Endometrial microvascular endothelial cells (primary cell): ENCODE results near the gene TEX264. TPM values are rescaled to one million over a fixed set of nuclear protein-coding genes. Genes with fewer than 3 reads are reported as not detected.

Source experiments
- in situ Hi-C: cut with HindIII; loops from 2 replicates; pipeline ENCODE4 v1.10.0; 2017; ENCODE audit warnings: low sequenced_read_pairs, low pct_unique_long_range_greater_than_20kb; ENCODE audit errors: inconsistent ontology term
- total RNA-seq: library from RNA; depleted of rRNA; stranded (reverse); fragments of >200 nt; gene quantifications from one replicate; pipeline ENCODE4 v1.2.3, GENCODE V29; 2015; ENCODE audit errors: inconsistent ontology term

TEX264 gene
- total RNA-seq, 1 donor from 2014 or later: 70.0 TPM

DNA sequence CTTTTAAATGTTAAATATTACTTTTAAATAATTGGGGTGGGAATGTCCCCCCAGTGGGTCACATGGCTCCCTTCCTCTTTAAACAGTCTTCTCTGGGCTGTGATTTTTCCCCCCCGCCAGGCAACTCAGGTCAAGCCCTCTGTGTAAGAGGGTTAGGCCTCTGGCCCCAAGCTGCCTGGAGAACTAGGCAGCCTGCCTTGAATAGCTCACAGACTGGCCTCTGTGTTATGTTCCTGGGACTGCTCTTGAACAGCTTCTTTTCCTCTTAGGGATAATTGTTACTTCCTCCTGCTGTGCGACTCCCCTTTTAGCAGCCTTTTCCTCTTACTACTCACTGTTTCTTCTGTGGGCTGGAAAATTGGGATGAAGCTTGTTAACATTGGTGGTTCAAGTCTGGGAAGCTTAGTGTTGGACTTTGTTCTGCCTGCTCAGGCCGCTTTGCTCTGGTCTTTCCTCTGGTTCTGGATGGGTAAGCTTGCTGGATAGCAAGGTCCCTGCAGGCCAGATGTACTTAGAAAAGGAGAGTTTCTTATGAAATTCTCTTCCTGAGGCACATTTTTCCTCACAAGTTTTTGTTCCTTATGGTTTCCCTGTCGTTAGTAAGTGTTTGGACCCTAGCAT lies 2.2 kb downstream of the TEX264 start:
- in situ Hi-C loops: no loop called here

DNA sequence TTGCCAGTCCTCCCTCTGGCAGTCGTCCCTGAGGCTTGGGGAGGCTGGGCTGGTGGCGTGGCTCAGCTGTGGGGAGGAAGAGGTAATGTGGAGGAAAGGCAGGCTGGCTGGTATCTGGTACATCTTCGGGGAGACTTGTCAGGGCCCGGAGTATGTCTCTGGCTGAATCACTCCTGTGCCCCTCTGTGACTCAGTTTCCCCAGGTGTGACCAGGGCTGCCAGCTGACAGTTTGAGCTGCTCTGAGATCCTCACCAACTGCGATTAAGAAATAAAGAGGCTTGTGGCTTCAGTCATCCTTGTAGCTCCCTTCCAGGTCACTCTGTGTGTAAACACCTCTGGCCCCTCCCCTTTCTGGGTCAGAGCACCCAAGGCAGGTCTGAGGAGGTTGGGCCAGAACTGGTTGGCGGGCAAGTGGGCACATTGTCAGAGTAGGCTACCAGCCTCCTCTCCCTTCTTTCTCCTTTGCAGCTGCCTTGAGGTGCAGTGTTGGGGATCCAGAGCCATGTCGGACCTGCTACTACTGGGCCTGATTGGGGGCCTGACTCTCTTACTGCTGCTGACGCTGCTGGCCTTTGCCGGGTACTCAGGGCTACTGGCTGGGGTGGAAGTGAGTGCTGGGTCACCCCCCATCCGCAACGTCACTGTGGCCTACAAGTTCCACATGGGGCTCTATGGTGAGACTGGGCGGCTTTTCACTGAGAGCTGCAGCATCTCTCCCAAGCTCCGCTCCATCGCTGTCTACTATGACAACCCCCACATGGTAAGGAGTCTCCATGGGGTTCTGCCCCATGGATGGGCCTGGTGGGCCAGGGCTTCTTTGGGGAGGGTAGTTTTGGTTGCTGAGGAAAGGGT lies 3.0 kb downstream of the TEX264 start:
- in situ Hi-C loops: no loop called here

DNA sequence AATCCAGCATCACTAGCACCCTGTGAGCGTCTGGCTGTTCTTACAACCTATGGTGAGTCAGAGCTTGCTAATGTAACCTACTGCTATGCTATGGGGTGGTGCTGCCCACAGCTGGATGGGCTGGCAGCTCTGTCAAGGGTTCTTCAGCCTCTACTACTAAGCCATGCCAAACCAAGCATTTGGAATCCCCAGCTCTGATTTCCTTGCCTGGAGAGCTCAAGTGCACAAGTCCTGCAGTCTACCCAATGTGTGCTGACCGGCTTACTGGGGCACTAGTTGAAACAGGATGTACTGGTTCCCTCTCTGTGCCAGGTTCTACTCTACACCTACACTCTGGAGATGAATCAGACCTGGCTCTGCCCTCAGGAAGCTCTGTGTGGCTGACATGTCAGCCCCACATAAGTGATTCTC lies 4.2 kb downstream of the TEX264 start:
- in situ Hi-C loops: no loop called here

DNA sequence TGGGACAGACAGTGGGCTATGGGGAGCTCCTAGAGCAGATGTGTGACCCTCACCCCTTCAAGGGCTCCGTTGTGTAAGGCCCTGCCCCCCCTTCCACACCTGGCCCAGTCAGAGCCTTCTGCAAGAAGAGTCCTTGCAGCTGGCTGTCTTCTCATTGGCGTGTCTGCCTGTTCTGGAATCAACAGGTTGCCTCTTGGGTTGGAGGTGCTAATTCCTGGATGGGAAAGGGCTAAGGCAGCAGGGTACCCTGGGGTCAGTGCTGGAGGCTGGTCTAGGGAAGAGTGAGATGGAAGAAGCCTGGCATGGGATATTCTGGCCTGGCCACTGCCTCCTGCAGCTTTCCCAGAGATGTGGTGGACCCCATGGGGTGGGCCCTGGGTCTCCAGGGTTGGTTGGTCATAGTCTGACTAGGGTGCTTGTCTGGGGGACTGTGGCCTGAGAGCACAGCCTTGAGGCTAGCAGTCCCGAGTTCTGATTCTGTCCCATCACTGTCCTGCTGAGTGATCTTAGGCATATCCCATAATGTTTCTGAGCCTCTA lies 5.1 kb downstream of the TEX264 start:
- in situ Hi-C loops: no loop called here

DNA sequence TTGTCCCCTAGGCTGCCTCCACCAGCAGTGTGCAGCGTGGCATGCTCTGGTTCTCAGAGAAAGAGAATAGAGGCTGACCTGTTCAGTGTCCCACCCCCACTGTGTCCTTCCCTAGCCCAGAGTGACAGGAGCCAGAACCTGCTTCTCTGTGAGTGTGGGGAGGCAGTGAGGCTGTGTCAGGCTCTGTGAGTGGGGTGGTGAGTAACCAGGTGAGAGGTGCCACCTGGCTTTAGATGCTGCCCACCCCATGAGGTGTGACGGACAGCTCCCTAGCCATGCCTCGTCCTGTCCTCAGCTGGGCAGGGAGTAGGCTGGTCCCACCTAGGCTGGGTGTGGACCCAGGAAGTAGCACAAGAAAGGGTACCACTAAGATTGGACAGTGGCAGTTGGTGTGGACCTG lies 6.3 kb downstream of the TEX264 start:
- in situ Hi-C loops: no loop called here

DNA sequence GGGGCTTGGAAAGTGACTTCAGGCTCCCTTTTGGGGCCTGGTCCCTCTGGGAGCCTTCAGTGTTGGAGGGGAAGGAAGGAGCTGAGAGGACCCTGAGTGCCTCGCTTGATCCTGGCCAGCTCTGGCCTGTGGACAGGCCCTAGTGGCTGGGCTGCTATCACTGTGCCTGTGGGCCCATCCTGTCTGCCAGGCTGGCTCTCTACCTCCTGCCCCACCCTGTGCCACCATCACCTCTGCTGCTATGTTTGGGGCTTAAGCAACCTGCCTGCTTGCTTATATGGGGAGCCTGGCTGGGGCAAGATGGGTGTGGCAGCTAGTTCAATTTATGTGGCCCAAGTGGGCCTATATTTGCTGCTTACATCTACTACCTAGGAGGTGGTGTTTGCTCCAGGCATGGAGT lies 7.1 kb downstream of the TEX264 start:
- in situ Hi-C loops: no loop called here

DNA sequence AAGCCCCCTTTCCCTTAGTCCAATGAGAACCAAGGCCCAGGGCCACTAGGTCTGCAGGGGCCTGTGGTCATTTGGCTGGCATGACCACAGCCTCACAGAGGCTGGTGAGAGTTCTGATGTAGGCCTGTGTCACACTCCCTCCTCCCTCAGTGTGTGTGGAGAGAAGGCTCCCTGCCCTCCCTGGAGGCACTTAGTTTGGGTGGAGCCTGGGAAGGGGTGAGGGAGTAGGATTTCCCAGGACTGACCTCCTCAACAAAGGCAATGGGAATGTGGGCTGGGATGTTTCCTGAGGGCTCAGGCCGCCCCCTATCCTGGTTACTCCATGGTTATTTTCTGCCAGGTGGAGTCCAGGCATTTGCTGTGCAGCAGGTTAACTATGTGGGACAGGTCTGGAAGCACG lies 7.6 kb downstream of the TEX264 start:
- in situ Hi-C loops: no loop called here

DNA sequence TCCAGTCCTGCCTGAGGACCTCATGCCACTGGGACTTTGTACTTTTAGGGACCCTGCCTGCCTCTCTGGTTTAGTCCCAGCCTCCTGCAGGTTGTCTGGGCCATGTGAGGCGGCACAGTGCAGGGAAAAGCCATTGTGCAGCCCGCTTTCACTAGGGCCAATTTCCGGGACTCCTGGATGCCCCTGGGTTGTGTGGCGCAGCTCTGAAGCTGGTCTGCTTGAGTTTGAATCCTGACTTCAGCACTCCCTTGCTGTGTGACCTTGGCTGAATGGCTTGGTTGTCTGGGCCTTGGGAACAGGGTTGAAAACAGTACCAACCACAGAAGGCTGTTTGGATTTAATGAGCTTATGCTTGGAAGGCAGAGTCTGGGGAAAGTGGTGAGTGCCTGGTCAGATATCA lies 8.3 kb downstream of the TEX264 start:
- in situ Hi-C loops: no loop called here

DNA sequence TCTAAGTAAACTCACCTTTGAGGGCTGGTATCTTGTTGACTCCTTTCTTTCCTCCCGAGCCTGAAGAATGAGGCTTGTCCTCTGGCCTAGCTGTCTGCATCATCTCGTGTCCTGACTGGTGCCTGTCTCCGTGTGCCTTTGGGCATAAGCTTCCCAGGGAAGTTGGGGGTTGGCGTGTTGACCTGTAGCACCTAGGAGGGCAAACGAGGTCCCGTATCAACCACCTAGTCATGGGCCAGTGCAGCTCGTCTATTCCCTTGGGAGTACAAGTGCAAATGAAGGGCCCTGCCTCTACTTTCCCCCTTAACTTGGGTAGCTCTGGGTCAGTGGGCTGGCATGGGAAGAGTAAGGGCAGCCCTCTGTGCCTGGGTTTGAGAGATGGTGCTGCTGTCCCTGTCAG lies 8.7 kb downstream of the TEX264 start:
- in situ Hi-C loops: no loop called here

DNA sequence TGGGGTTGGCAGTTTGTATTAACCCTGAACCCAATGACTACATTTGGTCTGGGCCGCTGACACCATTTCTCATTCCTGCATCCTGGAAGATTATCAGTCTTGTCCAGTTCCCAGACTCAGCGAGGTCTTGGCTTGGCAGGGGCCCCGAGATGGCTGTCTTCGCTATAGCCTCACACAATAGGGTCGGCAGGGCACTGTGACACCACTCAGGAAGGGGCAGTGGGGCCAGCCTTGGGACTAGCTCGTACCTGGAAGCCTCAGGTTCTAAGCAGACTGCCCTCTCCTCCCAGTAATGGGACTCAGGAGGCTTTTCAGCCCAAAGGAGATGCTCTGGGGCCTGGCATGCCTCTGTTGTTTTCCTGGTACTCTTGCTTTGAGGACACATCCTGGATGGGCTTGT lies 9.1 kb downstream of the TEX264 start:
- in situ Hi-C loops: no loop called here

DNA sequence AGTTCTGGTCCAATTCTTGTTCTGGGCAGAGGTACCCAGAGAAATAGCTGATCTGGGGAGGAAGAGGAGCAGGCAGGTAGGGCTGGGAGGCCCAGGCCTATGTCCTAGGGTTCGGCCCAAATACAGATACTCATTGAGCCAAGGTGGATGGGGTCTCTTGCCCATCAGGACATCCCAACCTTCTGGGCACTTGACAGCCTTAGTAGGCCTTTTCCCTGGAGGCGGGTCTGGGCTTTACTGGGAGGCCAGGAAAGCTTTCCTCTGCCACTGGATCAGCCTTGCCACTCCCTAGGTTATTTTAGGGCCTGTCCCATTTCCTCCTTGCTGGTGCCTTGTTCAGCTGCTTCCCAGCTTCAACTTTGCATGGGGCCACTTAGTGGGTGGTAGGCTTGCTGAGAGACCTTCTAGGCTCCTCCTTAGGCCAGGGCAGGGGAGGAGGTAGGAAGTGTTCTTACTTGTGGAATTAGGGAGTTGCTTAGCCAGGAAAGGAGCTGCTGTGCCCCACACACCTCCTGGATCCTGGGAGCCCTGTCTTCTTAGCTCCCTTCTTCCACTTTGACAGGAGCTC lies 9.7 kb downstream of the TEX264 start:
- in situ Hi-C loops: no loop called here

DNA sequence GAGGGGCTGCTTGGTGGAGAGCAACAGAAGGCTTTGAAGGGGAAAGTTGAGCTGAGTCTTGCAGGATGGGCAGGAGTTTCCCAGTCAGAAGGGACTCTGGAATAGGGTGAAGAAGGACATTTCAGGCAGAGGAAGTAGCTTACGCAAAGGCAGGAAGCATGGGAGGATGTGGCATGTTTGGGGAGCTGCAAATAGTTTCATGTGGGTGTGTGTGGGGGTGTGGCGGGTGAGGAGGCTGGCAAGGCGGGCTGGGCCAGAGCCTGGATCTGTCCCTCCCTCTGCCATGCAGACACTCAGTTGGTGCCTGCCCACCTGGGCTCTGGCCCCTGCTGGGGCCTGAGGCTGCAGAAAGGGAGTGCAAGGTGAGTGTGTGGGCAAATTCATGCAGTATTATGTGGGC lies 10.4 kb downstream of the TEX264 start:
- in situ Hi-C loops: no loop called here

DNA sequence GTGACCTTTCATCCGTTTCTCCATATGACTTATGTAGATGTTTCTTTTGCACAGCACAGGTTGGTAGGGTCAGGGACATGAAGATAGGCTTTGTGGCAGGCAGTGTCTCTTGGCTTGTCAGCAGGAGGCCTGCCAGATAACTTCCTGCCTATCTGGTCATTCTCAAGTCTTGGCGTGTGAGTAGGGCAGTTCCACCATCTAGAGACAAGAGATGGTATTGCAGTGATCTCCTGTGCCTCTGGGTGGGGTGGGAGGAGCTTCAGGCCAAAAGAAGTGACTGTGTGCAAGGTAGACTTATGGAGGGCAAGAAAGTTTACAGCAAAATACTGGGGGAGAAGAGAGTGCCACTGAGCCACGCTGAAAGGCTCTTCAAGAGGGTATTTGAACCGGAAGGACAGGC lies 11.0 kb downstream of the TEX264 start:
- in situ Hi-C loops: no loop called here

DNA sequence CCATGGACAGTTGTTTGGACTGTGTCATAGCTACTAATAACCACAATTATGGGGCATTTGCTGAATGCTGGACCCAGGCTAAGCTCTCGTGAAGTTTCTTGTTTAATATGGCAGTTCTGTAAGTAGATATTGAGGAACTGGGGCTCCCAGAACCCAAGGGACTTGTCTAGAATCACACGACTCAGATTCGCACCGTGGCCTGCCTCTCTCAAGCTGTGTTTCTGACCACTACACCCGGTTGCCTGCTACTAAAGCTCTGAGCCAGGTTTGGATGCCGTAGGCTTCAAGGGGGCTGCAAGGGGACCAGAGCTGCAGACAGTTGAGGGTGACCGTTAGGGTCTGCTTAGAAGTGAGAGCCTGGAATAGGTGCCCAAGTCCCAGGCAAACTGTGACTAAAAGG lies 11.5 kb downstream of the TEX264 start:
- in situ Hi-C loops: no loop called here

DNA sequence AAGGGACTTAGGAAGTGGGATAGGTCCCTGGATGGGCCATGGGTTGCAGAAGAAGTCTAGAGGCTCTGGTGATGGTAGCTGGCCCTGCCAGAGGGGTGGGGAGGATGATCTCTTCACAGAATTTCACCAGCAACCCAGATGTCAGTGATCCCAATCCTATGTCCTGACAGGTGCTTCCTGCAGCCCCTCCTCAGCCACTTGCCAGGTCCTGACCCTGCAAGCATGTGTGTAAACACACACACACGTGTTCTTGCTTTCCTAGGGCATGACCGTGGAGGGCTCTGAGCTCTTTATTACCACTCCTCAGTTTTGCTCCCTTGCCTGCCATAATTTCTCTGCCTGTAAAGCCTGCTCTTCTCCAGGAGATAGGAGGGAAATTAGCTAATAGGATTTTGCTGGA lies 12.5 kb downstream of the TEX264 start:
- in situ Hi-C loops: no loop called here

DNA sequence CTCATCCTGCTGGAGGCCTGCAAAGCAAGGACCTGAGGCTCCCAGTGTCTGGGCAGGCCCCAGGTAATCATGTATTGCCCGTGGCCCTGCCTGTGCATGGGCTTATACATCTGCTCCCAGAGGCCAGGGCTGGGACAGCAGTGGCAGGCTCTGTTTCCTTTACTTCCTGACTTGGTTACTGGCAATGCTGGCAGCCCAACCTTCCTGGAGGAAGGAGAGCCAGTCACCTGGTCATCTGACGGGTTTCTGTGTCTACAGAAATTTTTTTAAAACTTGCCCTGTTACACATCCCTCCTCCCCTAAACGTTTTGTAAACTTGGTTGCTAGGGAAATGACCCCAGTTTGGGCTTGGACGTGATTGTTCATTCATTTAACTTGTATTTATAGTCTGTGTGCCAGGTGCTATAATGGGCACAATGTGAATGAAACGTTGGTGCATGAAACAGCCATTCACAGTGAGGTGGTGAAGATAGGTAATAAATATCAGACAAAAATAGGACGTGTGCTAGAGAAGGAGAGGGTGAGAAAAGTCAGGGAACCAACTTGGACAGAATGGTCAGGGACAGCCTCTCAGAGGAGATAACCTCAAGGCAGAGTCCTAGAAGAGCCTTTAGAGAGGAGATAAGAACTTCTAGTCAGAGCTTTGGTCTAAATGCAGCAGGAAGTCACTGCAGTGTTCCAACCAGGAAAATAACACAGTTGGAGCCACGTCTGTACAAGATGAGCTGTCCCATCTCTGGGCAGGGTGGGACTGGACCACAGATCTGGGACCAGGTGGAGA lies 14.1 kb downstream of the TEX264 start:
- in situ Hi-C loops: no loop called here

DNA sequence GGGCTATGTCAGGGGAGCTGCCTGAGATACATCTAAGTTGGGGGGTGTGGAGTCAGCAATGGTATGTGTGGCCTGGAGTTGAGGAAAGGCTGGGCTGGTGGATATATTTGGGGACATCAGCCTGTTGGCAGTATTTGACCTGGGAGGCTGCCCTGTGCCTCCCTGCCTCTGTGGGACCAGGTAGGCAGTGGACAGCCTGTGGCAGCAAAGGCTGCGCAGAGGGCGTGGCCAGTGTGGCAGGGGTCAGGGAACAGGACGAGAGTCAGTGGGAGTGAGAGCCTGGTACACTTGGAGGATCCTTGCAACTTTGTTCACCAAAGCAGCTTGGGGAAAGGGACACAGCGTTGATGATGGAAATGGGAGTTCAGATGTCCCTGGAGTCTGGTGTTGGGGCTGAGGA lies 15.0 kb downstream of the TEX264 start:
- in situ Hi-C loops: no loop called here

DNA sequence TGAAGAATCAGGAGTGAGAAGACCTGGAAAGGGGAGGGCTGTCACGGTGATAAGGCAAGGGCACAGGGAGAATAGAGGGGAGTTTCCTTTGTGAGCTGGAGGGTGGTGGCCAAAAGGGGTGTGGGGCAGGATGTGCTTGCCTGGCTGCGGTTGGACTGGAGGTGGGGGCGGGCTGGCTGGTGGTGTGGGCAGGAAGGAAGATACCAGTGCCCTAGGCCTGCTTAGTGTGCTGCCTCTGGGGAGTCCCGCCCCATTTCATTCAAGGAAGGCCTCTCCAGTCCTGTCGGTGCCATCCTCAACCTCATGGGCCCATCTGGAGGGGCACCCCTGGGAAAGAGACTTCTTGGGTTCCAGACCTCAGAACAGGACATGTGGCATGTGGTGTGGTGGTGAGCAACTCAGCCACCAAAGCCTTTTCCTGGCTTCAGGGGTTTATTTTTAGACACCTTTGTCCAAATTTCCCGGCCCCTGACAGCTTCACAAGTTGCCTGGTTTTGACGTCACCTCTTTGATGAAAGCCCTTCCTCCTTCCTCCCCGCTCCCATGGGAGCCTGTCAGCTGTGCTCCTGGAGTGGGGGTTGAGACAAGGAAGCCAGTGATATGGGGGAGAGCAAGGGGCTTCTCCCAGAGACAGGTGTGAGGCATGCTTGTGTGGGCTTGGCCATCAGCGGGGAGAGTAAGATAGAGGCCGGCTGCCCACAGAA lies 15.6 kb downstream of the TEX264 start:
- in situ Hi-C loops: no loop called here
